Fibroblast of peridontal ligament (primary cell): ENCODE data around the gene FAM168A.
"Not testable (repeated sequence)": the region's sequence is repeated elsewhere in the genome, so short reads cannot be mapped to it uniquely, and the experiment has no call there.

Source experiments
- DNase-seq: peaks from one replicate; pipeline ENCODE4 v3.0.0-alpha.2; 2010; ENCODE audit errors: extremely low read depth

Gene FAM168A

GRCh38 chr11:73592640-73593039 is 5.3 kb downstream of the FAM168A start:
- DNase-seq = no peak

GRCh38 chr11:73591743-73592142 is 6.2 kb downstream of the FAM168A start:
- DNase-seq = no peak

GRCh38 chr11:73590991-73591390 is 6.9 kb downstream of the FAM168A start:
- DNase-seq = no peak

GRCh38 chr11:73586791-73587190 is 11.1 kb downstream of the FAM168A start:
- DNase-seq = no peak

- DNase-seq = peak; percentile 38
Measured at GRCh38 chr11:73585834-73586575, 11.9 kb downstream of the FAM168A start.

GRCh38 chr11:73584831-73585230 is 13.1 kb downstream of the FAM168A start:
- no peak for DNase-seq

- DNase-seq = no peak
Measured at GRCh38 chr11:73582653-73583052, 15.3 kb downstream of the FAM168A start.

GRCh38 chr11:73580749-73581148 is 17.2 kb downstream of the FAM168A start:
- DNase-seq = not testable (repeated sequence)

GRCh38 chr11:73579641-73580434 is 18.1 kb downstream of the FAM168A start:
- DNase-seq = peak; percentile 56

- peak; percentile 32 for DNase-seq
Measured at GRCh38 chr11:73578592-73579185, 19.2 kb downstream of the FAM168A start.

GRCh38 chr11:73577496-73577917 is 20.4 kb downstream of the FAM168A start:
- peak; percentile 78 for DNase-seq

- no peak for DNase-seq
Measured at GRCh38 chr11:73576185-73576614, 21.7 kb downstream of the FAM168A start.

GRCh38 chr11:73571982-73572381 is 25.9 kb downstream of the FAM168A start:
- not testable (repeated sequence) for DNase-seq

- DNase-seq = peak; percentile 41
Measured at GRCh38 chr11:73570415-73571114, 27.3 kb downstream of the FAM168A start.

- no peak for DNase-seq
Measured at GRCh38 chr11:73566977-73567755, 30.7 kb downstream of the FAM168A start.

- DNase-seq = no peak
Measured at GRCh38 chr11:73566422-73566821, 31.5 kb downstream of the FAM168A start.

- DNase-seq = no peak
Measured at GRCh38 chr11:73565804-73566203, 32.1 kb downstream of the FAM168A start.

GRCh38 chr11:73564903-73565302 is 33.0 kb downstream of the FAM168A start:
- DNase-seq = no peak

- no peak for DNase-seq
Measured at GRCh38 chr11:73563539-73564200, 34.2 kb downstream of the FAM168A start.

- peak; percentile 70 for DNase-seq
Measured at GRCh38 chr11:73559743-73560142, 38.2 kb downstream of the FAM168A start.

- no peak for DNase-seq
Measured at GRCh38 chr11:73556966-73557365, 40.9 kb downstream of the FAM168A start.
